ENCODE results near the gene LIMS2.

DNA sequence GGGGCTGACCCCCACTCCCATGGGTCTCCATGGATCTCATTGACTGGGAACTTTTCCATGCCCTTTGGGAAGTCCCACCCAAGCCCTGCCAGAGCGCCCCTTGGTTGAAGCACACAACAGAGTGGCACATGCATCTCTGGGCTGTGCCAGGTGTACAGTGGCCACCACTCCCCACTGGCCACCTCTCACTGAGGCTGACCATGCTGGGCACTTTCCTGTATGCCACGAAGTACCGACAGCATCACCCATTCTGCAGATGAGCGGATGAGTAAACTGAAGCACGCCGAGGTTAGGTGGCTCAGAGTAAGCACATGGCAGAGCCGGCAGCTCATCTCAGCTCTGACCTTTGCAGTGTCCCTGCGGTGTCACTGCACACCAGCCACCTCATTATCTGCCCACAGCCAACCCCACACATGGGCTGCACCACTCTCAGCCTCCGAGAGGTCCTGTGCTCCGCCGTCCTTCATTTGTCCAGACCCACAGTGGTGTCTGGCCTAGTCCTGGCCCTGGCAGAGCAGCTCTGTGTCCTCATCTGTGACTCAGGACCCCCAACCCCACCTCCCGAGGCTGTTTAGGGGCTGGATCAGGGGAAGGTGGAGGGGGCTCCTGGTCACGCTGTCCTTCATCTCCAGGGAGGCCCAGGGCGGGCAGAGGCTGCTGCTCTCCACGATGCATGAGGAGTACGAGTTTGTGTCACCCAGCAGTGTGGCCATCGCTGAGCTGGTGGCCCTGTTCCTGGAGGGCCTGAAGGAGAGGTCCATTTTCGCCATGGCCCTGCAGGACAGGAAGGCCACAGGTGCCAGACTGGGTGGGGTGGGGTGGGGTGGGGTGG is 47.4 kb downstream of the LIMS2 start:
- TF ChIP-seq, protein P1, sequence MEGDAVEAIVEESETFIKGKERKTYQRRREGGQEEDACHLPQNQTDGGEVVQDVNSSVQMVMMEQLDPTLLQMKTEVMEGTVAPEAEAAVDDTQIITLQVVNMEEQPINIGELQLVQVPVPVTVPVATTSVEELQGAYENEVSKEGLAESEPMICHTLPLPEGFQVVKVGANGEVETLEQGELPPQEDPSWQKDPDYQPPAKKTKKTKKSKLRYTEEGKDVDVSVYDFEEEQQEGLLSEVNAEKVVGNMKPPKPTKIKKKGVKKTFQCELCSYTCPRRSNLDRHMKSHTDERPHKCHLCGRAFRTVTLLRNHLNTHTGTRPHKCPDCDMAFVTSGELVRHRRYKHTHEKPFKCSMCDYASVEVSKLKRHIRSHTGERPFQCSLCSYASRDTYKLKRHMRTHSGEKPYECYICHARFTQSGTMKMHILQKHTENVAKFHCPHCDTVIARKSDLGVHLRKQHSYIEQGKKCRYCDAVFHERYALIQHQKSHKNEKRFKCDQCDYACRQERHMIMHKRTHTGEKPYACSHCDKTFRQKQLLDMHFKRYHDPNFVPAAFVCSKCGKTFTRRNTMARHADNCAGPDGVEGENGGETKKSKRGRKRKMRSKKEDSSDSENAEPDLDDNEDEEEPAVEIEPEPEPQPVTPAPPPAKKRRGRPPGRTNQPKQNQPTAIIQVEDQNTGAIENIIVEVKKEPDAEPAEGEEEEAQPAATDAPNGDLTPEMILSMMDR (IDR thresholded peaks at IDR 0.05), result no peak
- TF ChIP-seq RFX5 (IDR thresholded peaks at IDR 0.05) (no peak), EP300 (IDR thresholded peaks at IDR 0.05) (no peak), POLR2A (IDR thresholded peaks at IDR 0.05; ENCODE audit: low read length) (no peak), CHD2 (IDR thresholded peaks at IDR 0.05; ENCODE audit: low read length, partially characterized antibody) (no peak), MAZ (IDR thresholded peaks at IDR 0.05; ENCODE audit: borderline replicate concordance, low read depth, low read length) (no peak), SMC3 (IDR thresholded peaks at IDR 0.05) (no peak)
- TF ChIP-seq, protein P2, sequence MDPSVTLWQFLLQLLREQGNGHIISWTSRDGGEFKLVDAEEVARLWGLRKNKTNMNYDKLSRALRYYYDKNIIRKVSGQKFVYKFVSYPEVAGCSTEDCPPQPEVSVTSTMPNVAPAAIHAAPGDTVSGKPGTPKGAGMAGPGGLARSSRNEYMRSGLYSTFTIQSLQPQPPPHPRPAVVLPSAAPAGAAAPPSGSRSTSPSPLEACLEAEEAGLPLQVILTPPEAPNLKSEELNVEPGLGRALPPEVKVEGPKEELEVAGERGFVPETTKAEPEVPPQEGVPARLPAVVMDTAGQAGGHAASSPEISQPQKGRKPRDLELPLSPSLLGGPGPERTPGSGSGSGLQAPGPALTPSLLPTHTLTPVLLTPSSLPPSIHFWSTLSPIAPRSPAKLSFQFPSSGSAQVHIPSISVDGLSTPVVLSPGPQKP (IDR thresholded peaks at IDR 0.05; ENCODE audit: low read depth, low read length), result no peak
- TF ChIP-seq, protein P3, sequence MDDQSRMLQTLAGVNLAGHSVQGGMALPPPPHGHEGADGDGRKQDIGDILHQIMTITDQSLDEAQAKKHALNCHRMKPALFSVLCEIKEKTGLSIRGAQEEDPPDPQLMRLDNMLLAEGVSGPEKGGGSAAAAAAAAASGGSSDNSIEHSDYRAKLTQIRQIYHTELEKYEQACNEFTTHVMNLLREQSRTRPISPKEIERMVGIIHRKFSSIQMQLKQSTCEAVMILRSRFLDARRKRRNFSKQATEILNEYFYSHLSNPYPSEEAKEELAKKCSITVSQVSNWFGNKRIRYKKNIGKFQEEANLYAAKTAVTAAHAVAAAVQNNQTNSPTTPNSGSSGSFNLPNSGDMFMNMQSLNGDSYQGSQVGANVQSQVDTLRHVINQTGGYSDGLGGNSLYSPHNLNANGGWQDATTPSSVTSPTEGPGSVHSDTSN (IDR thresholded peaks at IDR 0.05), result no peak
